CD14-positive monocyte (primary cell): ENCODE data around the gene BCDIN3D. TPM values are rescaled to one million over a fixed set of nuclear protein-coding genes. Genes with fewer than 3 reads are reported as not detected.

Source experiments
- DNase-seq, 3 donors: peaks; one replicate each; pipeline ENCODE4 v3.0.0-alpha.2; 2011 to 2022
- H2AFZ ChIP-seq: 2 replicates; pipeline ENCODE4 v1.6.0; 2012; ENCODE audit warnings: mild to moderate bottlenecking, low read depth, low read length, inconsistent platforms; ENCODE audit not compliant: insufficient read depth, poor library complexity, severe bottlenecking
- H3K27ac ChIP-seq, 2 donors: 1 replicate in 1 of 2; 2 replicates in 1 of 2; pipeline ENCODE4 v1.5.1; 2012 to 2013; ENCODE audit warnings: low read length in 2 of 2, control low read depth in 1 of 2, inconsistent platforms in 1 of 2, low read depth in 1 of 2, mild to moderate bottlenecking in 1 of 2
- H3K27me3 ChIP-seq, 2 donors: one replicate each; pipeline versions ENCODE4 v1.6.0 to v1.6.1; 2011 to 2013; ENCODE audit warnings: low read length in 2 of 2; ENCODE audit not compliant: control insufficient read depth in 2 of 2, insufficient read depth in 2 of 2
- H3K36me3 ChIP-seq, 2 donors: replicated peaks in 1 of 2; 1 replicate in 1 of 2; 2 replicates in 1 of 2; pipeline versions ENCODE4 v1.5.1 to v1.6.1; 2012 to 2013; ENCODE audit warnings: low read length in 2 of 2, control low read depth in 1 of 2, inconsistent platforms in 1 of 2, mild to moderate bottlenecking in 1 of 2; ENCODE audit not compliant: insufficient read depth in 2 of 2, control insufficient read depth in 1 of 2
- H3K4me1 ChIP-seq, 2 donors: 1 replicate in 1 of 2; 2 replicates in 1 of 2; pipeline versions ENCODE4 v1.5.1 to v1.6.1; 2012 to 2013; ENCODE audit warnings: low read length in 2 of 2, control low read depth in 1 of 2, inconsistent platforms in 1 of 2, mild to moderate bottlenecking in 1 of 2, moderate library complexity in 1 of 2; ENCODE audit not compliant: insufficient read depth in 2 of 2, control insufficient read depth in 1 of 2
- H3K4me2 ChIP-seq: replicated peaks from 2 replicates; pipeline ENCODE3; 2012; ENCODE audit warnings: low read length, moderate library complexity, mild to moderate bottlenecking; ENCODE audit not compliant: poor library complexity, severe bottlenecking; ENCODE audit errors: extremely low read depth
- H3K4me3 ChIP-seq, 3 experiments: fragments of 200-600 bp in 1 of 3; sonication (generic) in 1 of 3; replicated peaks in 1 of 3; 1 replicate in 2 of 3; 2 replicates in 1 of 3; pipeline ENCODE4 v1.5.1; 2011 to 2013; ENCODE audit warnings: low read length in 3 of 3, mild to moderate bottlenecking in 3 of 3, control low read depth in 2 of 3, low read depth in 2 of 3, inconsistent platforms in 1 of 3, moderate library complexity in 1 of 3
- H3K79me2 ChIP-seq: 2 replicates; pipeline ENCODE4 v1.6.0; 2012; ENCODE audit warnings: mild to moderate bottlenecking, control low read depth, inconsistent platforms, low read length, moderate library complexity; ENCODE audit not compliant: insufficient read depth
- H3K9ac ChIP-seq: 2 replicates; pipeline ENCODE4 v1.6.0; 2017; ENCODE audit warnings: low read length, mild to moderate bottlenecking; ENCODE audit not compliant: insufficient read depth, poor library complexity, severe bottlenecking
- H3K9me3 ChIP-seq, 2 donors: replicated peaks in 1 of 2; 1 replicate in 1 of 2; 2 replicates in 1 of 2; pipeline versions ENCODE4 v1.5.1 to v1.6.1; 2012 to 2013; ENCODE audit warnings: low read length in 2 of 2, control low read depth in 1 of 2; ENCODE audit not compliant: control insufficient read depth in 1 of 2, insufficient read depth in 1 of 2
- H4K20me1 ChIP-seq: 2 replicates; pipeline ENCODE4 v1.6.0; 2012; ENCODE audit warnings: mild to moderate bottlenecking, low read length, control low read depth, moderate library complexity; ENCODE audit not compliant: insufficient read depth
- H3K27ac Mint-ChIP-seq, 7 donors: one replicate each; pipeline ENCODE4 v1.8.0; 2020; ENCODE audit warnings: mild to moderate bottlenecking in 7 of 7, mixed read lengths in 7 of 7, moderate library complexity in 6 of 7, inconsistent platforms in 2 of 7
- H3K27me3 Mint-ChIP-seq, 3 donors: one replicate each; pipeline ENCODE4 v1.8.0; 2021 to 2022; ENCODE audit warnings: low read depth in 3 of 3, mild to moderate bottlenecking in 3 of 3, mixed read lengths in 3 of 3, moderate library complexity in 3 of 3, inconsistent platforms in 1 of 3
- H3K36me3 Mint-ChIP-seq, 2 donors: one replicate each; pipeline ENCODE4 v1.8.0; 2020; ENCODE audit warnings: mixed read lengths in 2 of 2, inconsistent platforms in 1 of 2, mild to moderate bottlenecking in 1 of 2
- H3K4me1 Mint-ChIP-seq: one replicate; pipeline ENCODE4 v1.8.0; 2020; ENCODE audit warnings: mild to moderate bottlenecking, mixed read lengths
- H3K4me3 Mint-ChIP-seq, 2 donors: one replicate each; pipeline ENCODE4 v1.8.0; 2020; ENCODE audit warnings: mild to moderate bottlenecking in 2 of 2, mixed read lengths in 2 of 2, moderate library complexity in 1 of 2
- H3K9me3 Mint-ChIP-seq, 7 donors: one replicate each; pipeline ENCODE4 v1.8.0; 2020 to 2022; ENCODE audit warnings: mixed read lengths in 7 of 7, mild to moderate bottlenecking in 6 of 7, moderate library complexity in 6 of 7, inconsistent platforms in 2 of 7
- CTCF ChIP-seq: fragments of 200-600 bp; IDR thresholded peaks from one replicate; pipeline ENCODE4 v1.8.0; 2022; ENCODE audit warnings: antibody characterized with exemption, mild to moderate bottlenecking
- WGBS: methylation state at CpG from one replicate; pipeline ENCODE4 v1.1.5; 2013; ENCODE audit warnings: missing lambda C conversion rate; ENCODE audit not compliant: insufficient coverage; 5-methylcytosine and 5-hydroxymethylcytosine counted together
- intact Hi-C, 2 donors: fragments of 100-400 bp; cut with micrococcal nuclease; formaldehyde crosslinking; loops; one replicate each; pipeline versions ENCODE4 v1.15.0 to v1.15.1; 2023
- polyA plus RNA-seq, 3 donors: library from polyadenylated mRNA; depleted of rRNA in 1 of 3; unstranded in 2 of 3; stranded (reverse) in 1 of 3; fragments of 300-500 nt in 2 of 3; fragments of >200 nt in 1 of 3; fragmentation: Illumina TruSeq in 2 of 3; gene quantifications; 1 replicate in 2 of 3; 2 replicates in 1 of 3; pipeline ENCODE4 v1.2.3, GENCODE V29; 2012 to 2021

BCDIN3D gene
- polyA plus RNA-seq, 3 donors: 0.71 to 1.2 (median 1.0) TPM

GRCh38 chr12:49808686-49809380 is 34.1 kb downstream of the BCDIN3D start:
- WGBS: 86% methylated on average over 8 of the region's 14 CpGs
- Mint-ChIP-seq H3K4me1 (peaks cover 15% of the 10 kb centered on the region), H3K4me3 (no peak overlapping the region), H3K9me3 (no peaks in the 10 kb centered on the region), H3K27ac (peak overlapping the region in 3 of 7 donors; percentile 35 to 66 (median 46)), H3K36me3 (peaks cover 54 to 56% of the 10 kb centered on the region in 2 donors), H3K27me3 (no peaks in the 10 kb centered on the region)
- H3K4me2 ChIP-seq: no peak overlapping the region
- H3K36me3 ChIP-seq: peaks cover 32 to 54% of the 10 kb centered on the region in 2 donors
- no peak overlapping the region for H2AFZ ChIP-seq
- no peak for DNase-seq
- H3K9ac ChIP-seq: peak overlapping the region; percentile 4
- H3K79me2 ChIP-seq: peaks cover 29% of the 10 kb centered on the region
- H3K9me3 ChIP-seq: no peaks in the 10 kb centered on the region
- H4K20me1 ChIP-seq: peaks cover 100% of the 10 kb centered on the region
- H3K27ac ChIP-seq: no peak overlapping the region
- intact Hi-C loops: no loop called here
- H3K4me1 ChIP-seq: peaks cover 0 to 3% of the 10 kb centered on the region in 2 donors
- H3K4me3 ChIP-seq: no peak overlapping the region
- H3K27me3 ChIP-seq: no peaks in the 10 kb centered on the region
- no peak for TF ChIP-seq CTCF

- Histone ChIP-seq H3K27ac (no peak overlapping the region), H3K4me3 (no peak overlapping the region), H3K9me3 (no peaks in the 10 kb centered on the region), H2AFZ (no peak overlapping the region), H3K9ac (no peak overlapping the region), H3K79me2 (peaks cover 29% of the 10 kb centered on the region), H3K4me1 (peaks cover 0 to 3% of the 10 kb centered on the region in 2 donors), H3K4me2 (no peak overlapping the region), H3K27me3 (no peaks in the 10 kb centered on the region), H3K36me3 (peaks cover 40 to 58% of the 10 kb centered on the region in 2 donors), H4K20me1 (peaks cover 100% of the 10 kb centered on the region)
- WGBS: 100% methylated on average over 5 of the region's 12 CpGs
- no peak for TF ChIP-seq CTCF
- Mint-ChIP-seq H3K36me3 (peaks cover 56 to 57% of the 10 kb centered on the region in 2 donors), H3K27ac (peak overlapping the region in 1 of 7 donors; percentile 50), H3K4me3 (no peak overlapping the region), H3K4me1 (peaks cover 15% of the 10 kb centered on the region), H3K9me3 (no peaks in the 10 kb centered on the region), H3K27me3 (no peaks in the 10 kb centered on the region)
- DNase-seq: no peak
- intact Hi-C loops: no loop called here
Observed at GRCh38 chr12:49807991-49808580, 34.8 kb downstream of the BCDIN3D start.
